BE2C (cell line): ENCODE data around the gene TAF4. TPM values are rescaled to one million over a fixed set of nuclear protein-coding genes. Genes with fewer than 3 reads are reported as not detected.

ENCODE experiments used
- DNase-seq: peaks from one replicate; pipeline ENCODE4 v3.0.0-alpha.2; 2020
- H3K27me3 ChIP-seq: fragments of 250-450 bp; sonication (Bioruptor Pico); 2 replicates; pipeline ENCODE4 v1.5.1; 2020; ENCODE audit warnings: mild to moderate bottlenecking
- H3K36me3 ChIP-seq: fragments of 250-450 bp; sonication (Bioruptor Pico); 2 replicates; pipeline ENCODE4 v1.5.1; 2020; ENCODE audit warnings: mild to moderate bottlenecking
- H3K4me1 ChIP-seq: fragments of 250-450 bp; sonication (Bioruptor Pico); 2 replicates; pipeline ENCODE4 v1.5.1; 2020
- H3K4me3 ChIP-seq: 2 replicates; pipeline ENCODE4 v1.5.1; 2011; ENCODE audit warnings: low read depth, low read length
- H3K9me3 ChIP-seq: fragments of 250-450 bp; sonication (Bioruptor Pico); 2 replicates; pipeline ENCODE4 v1.5.1; 2020
- polyA plus RNA-seq: library from polyadenylated mRNA; unstranded; fragments of >200 nt; gene quantifications from one replicate; pipeline ENCODE4 v1.2.1, GENCODE V29; 2012; ENCODE audit warnings: low read depth, missing spikeins; ENCODE audit not compliant: insufficient read length, insufficient read depth
- TF ChIP-seq, protein P1 (sequence below): IDR thresholded peaks from 2 replicates; pipeline ENCODE4 v1.5.1; 2012; ENCODE audit warnings: mild to moderate bottlenecking, low read depth, low read length

The TAF4 gene
- polyA plus RNA-seq = 78.1 TPM

GRCh38 chr20:62065674-62066338, at the start of gene TAF4:
Gene TAF4 (minus strand): TSS chr20:62065881. CDS start chr20:62065810, 71 bp downstream.
- peak; percentile 83 for DNase-seq
- Histone ChIP-seq H3K4me1 (peaks cover 10% of the 10 kb centered on the region), H3K36me3 (peaks cover 13% of the 10 kb centered on the region), H3K27me3 (no peaks in the 10 kb centered on the region), H3K4me3 (peak within 1 kb of the TSS; percentile 73), H3K9me3 (no peaks in the 10 kb centered on the region)
- TF ChIP-seq, protein P1, sequence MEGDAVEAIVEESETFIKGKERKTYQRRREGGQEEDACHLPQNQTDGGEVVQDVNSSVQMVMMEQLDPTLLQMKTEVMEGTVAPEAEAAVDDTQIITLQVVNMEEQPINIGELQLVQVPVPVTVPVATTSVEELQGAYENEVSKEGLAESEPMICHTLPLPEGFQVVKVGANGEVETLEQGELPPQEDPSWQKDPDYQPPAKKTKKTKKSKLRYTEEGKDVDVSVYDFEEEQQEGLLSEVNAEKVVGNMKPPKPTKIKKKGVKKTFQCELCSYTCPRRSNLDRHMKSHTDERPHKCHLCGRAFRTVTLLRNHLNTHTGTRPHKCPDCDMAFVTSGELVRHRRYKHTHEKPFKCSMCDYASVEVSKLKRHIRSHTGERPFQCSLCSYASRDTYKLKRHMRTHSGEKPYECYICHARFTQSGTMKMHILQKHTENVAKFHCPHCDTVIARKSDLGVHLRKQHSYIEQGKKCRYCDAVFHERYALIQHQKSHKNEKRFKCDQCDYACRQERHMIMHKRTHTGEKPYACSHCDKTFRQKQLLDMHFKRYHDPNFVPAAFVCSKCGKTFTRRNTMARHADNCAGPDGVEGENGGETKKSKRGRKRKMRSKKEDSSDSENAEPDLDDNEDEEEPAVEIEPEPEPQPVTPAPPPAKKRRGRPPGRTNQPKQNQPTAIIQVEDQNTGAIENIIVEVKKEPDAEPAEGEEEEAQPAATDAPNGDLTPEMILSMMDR = no peak

DNA sequence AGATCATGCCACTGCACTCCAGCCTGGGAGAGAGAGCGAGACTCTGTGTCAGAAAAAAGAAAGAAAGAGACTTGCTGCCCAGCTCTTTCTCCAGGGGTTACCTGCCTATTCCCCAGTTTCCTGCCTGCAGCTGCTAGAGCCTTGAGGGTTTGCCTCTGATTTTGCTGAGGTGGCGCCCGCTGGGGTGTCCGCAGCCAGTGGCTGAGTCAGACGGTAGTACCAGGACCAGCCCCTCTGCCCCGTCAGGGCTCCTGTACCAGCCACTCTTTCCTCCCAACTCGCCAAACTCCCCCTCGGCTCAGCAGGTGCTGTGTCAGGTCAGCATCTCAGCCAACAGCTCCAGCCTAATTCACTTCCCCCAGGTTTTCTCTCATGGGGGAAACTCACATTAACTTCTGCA, 49.2 kb upstream of the TAF4 start:
- no peaks in the 10 kb centered on the region for H3K27me3 ChIP-seq
- no peak for DNase-seq
- H3K4me3 ChIP-seq = no peak overlapping the region
- peaks cover 6% of the 10 kb centered on the region for H3K9me3 ChIP-seq
- H3K36me3 ChIP-seq = no peaks in the 10 kb centered on the region
- TF ChIP-seq, protein P1 = no peak
- H3K4me1 ChIP-seq = no peaks in the 10 kb centered on the region

DNA sequence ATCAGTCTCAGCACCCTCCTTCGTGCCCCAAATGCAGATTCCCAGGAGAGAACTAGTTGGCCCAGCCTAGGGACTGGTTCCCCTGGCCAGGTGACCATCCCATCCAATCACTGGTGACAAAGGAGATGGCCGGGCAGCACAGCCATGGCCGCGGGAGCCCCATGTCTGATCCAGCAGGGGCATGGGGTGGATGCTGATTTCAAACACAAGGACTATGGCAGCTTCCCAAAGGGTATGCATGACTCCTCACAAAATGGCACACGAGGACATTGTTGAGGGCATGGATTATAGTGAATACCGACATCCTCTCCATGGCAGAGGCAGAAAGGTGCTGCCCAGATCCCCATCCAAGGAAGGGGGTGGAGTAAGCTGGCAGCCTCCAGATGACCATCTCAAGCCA, 46.7 kb upstream of the TAF4 start:
- no peaks in the 10 kb centered on the region for H3K36me3 ChIP-seq
- DNase-seq = no peak
- no peak overlapping the region for H3K4me3 ChIP-seq
- H3K27me3 ChIP-seq = no peaks in the 10 kb centered on the region
- no peaks in the 10 kb centered on the region for H3K4me1 ChIP-seq
- TF ChIP-seq, protein P1 = no peak
- H3K9me3 ChIP-seq = peaks cover 11% of the 10 kb centered on the region

DNA sequence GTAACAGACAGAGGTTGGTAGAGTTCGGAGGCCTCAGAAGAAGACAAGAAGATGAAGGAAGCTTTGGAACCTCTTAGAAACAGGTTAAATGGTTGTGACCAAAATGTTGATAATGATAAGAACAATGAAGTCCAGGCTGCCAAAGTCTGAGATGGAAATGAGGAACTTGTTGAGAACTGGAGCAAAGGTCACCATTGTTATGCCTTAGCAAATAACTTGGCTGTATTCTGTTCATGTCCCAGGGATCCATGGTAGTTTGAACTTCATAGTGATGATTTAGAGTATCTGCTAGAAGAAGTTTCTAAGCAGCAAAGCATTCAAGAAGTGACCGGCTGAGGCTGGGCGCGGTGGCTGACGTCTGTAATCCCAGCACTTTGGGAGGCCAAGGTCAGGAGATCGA, 45.5 kb upstream of the TAF4 start:
- Histone ChIP-seq H3K36me3 (no peaks in the 10 kb centered on the region), H3K4me3 (no peak overlapping the region), H3K9me3 (peaks cover 11% of the 10 kb centered on the region), H3K27me3 (no peaks in the 10 kb centered on the region), H3K4me1 (no peaks in the 10 kb centered on the region)
- no peak for DNase-seq
- TF ChIP-seq, protein P1 = no peak

DNA sequence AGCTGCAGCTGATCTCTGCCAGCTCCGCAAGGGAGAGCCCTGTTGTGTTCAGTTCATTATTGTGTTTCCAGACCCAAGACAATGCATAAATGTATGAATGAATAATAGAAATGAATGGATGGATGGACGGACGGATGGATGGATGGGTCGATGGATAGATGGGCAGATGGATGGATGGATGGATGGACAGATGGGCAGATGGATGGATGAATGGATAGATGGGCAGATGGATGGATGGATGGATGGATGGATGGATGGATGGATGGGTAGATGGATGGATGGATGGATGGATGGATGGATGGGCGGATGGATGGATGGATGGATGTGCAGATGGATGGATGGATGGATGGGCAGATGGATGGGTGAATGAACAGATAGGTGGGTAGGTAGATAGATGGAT, 39.9 kb upstream of the TAF4 start:
- TF ChIP-seq, protein P1 = no peak
- H3K36me3 ChIP-seq = no peaks in the 10 kb centered on the region
- no peak for DNase-seq

DNA sequence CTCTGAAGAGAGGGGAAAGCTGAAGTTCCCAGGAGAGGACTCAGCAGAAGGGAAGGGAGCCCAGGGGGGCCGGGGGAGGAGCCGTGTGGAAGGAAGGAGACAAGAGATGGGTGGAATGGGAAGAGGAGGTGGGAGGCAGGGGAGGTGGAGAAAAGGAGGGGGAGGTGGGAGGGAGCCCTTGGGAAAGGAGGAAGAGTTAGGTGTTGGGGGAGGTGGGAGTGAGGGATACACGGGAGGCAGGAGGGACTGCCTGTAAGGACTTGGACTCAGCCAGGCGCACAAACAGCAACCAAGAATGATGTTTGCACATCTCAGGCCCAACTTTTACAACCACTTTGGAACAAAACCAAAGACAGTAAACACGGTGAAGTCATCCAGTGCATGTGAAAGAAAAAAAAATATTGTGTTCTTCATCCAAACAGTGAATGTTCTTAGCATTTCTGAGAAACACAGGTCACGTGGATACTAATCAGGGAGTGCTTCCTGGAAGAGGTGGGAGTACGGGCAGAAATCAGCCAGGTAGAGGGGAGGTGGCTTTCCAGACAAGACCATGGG, 39.2 kb upstream of the TAF4 start:
- DNase-seq = no peak
- TF ChIP-seq, protein P1 = no peak

More for the DNA sequence above, 39.9 kb upstream of the TAF4 start:
- no peaks in the 10 kb centered on the region for H3K27me3 ChIP-seq
- H3K4me1 ChIP-seq = no peaks in the 10 kb centered on the region
- H3K4me3 ChIP-seq = no peak overlapping the region
- H3K9me3 ChIP-seq = peaks cover 7% of the 10 kb centered on the region

More for the DNA sequence above, 39.2 kb upstream of the TAF4 start:
- no peak overlapping the region for H3K4me3 ChIP-seq
- H3K27me3 ChIP-seq = no peaks in the 10 kb centered on the region
- H3K36me3 ChIP-seq = no peaks in the 10 kb centered on the region
- no peaks in the 10 kb centered on the region for H3K4me1 ChIP-seq
- peaks cover 7% of the 10 kb centered on the region for H3K9me3 ChIP-seq
